GM12878 (cell line): ENCODE measurements around the gene BIRC6. TPM values are rescaled to one million over a fixed set of nuclear protein-coding genes. Genes with fewer than 3 reads are reported as not detected.

Experiments used
- ATAC-seq: fragments of 200-7000 bp; cut with Tn5 transposase; 3 replicates; pipeline ENCODE4 v1.9.1; 2020; ENCODE audit warnings: mild to moderate bottlenecking, moderate library complexity
- BruUV-seq: library from RNA; stranded (reverse); fragments of 400-500 nt; replicated peaks from 2 replicates; lab custom pipeline; 2021; lab: Mats Ljungman, UMichigan
- CTCF ChIA-PET: fragments of 300-600 bp; sonication (Branson Sonifier 250); formaldehyde crosslinking; extraction: SDS; loops from one replicate; lab custom pipeline; 2021; ENCODE audit warnings: inconsistent platforms; lab: Yijun Ruan, JAX
- POLR2A ChIA-PET: fragments of 350-600 bp; formaldehyde crosslinking; extraction: SDS; loops from one replicate; lab custom pipeline; 2021; ENCODE audit warnings: inconsistent platforms; lab: Charles Lee
- RAD21 ChIA-PET: fragments of 300-600 bp; sonication (Branson Sonifier 250); formaldehyde crosslinking; loops from one replicate; lab custom pipeline; 2023; ENCODE audit warnings: antibody characterized with exemption; ENCODE audit not compliant: unreplicated experiment; lab: Charles Lee
- SMC1A ChIA-PET: fragments of 300-600 bp; sonication (Branson Sonifier 250); formaldehyde crosslinking; loops from one replicate; lab custom pipeline; 2023; ENCODE audit not compliant: unreplicated experiment, uncharacterized antibody; lab: Charles Lee
- DNase-seq: peaks from one replicate; pipeline ENCODE4 v3.0.0-alpha.2; 2011; ENCODE audit warnings: low read depth, low spot score
- FAIRE-seq: peaks from 3 replicates; lab custom pipeline; 2011; peaks lifted over from hg19 to GRCh38; lab: Jason Lieb, UNC
- H2AFZ ChIP-seq: 2 replicates; pipeline ENCODE4 v1.6.0; 2011; ENCODE audit warnings: low read depth, low read length, control low read depth; ENCODE audit not compliant: control insufficient read depth
- H3K27ac ChIP-seq: 2 replicates; pipeline ENCODE4 v1.5.1; 2011; ENCODE audit warnings: control low read depth; ENCODE audit not compliant: control insufficient read depth, insufficient read depth
- H3K27me3 ChIP-seq, 2 experiments: replicated peaks in 1 of 2; 2 replicates each; pipeline versions ENCODE4 v1.6.0 to v1.6.1; 2011; ENCODE audit warnings: low read length in 1 of 2; ENCODE audit not compliant: control insufficient read depth in 2 of 2, insufficient read depth in 2 of 2
- H3K36me3 ChIP-seq, 2 experiments: 2 replicates each; pipeline ENCODE4 v1.5.1; 2011; ENCODE audit warnings: low read length in 1 of 2; ENCODE audit not compliant: control insufficient read depth in 2 of 2, insufficient read depth in 2 of 2
- H3K4me1 ChIP-seq: 2 replicates; pipeline ENCODE4 v1.6.1; 2011; ENCODE audit warnings: mild to moderate bottlenecking, low read length, moderate library complexity, mixed read lengths; ENCODE audit not compliant: control insufficient read depth, insufficient read depth
- H3K4me2 ChIP-seq: 2 replicates; pipeline ENCODE4 v1.6.0; 2011; ENCODE audit warnings: control low read depth; ENCODE audit not compliant: control insufficient read depth, insufficient read depth
- H3K4me3 ChIP-seq: fragments of 200-600 bp; sonication (generic); 2 replicates; pipeline ENCODE4 v1.5.1; 2016
- H3K79me2 ChIP-seq: 2 replicates; pipeline ENCODE4 v1.6.0; 2011; ENCODE audit warnings: low read length; ENCODE audit not compliant: control insufficient read depth, insufficient read depth
- H3K9ac ChIP-seq: 2 replicates; pipeline ENCODE4 v1.8.0; 2011; ENCODE audit warnings: low read length, control low read depth, mixed read lengths; ENCODE audit not compliant: control insufficient read depth, insufficient read depth
- H3K9me3 ChIP-seq: replicated peaks from 3 replicates; pipeline ENCODE4 v1.5.1; 2011; ENCODE audit warnings: mild to moderate bottlenecking, low read length; ENCODE audit not compliant: control insufficient read depth, insufficient read depth
- H4K20me1 ChIP-seq: 2 replicates; pipeline ENCODE4 v1.6.0; 2011; ENCODE audit not compliant: control insufficient read depth, insufficient read depth
- ATF3 ChIP-seq: IDR thresholded peaks from 2 replicates; pipeline ENCODE4 v1.6.1; 2011; ENCODE audit warnings: low read depth, mild to moderate bottlenecking, low read length, moderate library complexity, borderline replicate concordance; ENCODE audit errors: extremely low read depth
- BMI1 ChIP-seq: fragments of 450-650 bp; IDR thresholded peaks from 2 replicates; pipeline ENCODE4 v1.6.1; 2016; ENCODE audit warnings: mild to moderate bottlenecking, moderate library complexity, borderline replicate concordance
- CHD2 ChIP-seq: IDR thresholded peaks from 2 replicates; pipeline ENCODE4 v1.6.1; 2011; ENCODE audit warnings: low read depth, low read length, improper control_type of control experiment, borderline replicate concordance
- E4F1 ChIP-seq: fragments of 450-650 bp; IDR thresholded peaks from 2 replicates; pipeline ENCODE4 v1.6.1; 2018; ENCODE audit warnings: borderline replicate concordance, mild to moderate bottlenecking; ENCODE audit not compliant: partially characterized antibody
- HDAC6 ChIP-seq: fragments of 200-600 bp; sonication (generic); IDR thresholded peaks from one replicate; pipeline ENCODE4 v1.8.0; 2017; ENCODE audit warnings: antibody characterized with exemption; ENCODE audit not compliant: unreplicated experiment
- KDM1A ChIP-seq: fragments of 200-600 bp; sonication (generic); IDR thresholded peaks from 2 replicates; pipeline ENCODE4 v1.6.1; 2016; ENCODE audit warnings: borderline replicate concordance
- MYB ChIP-seq: fragments of 150-350 bp; IDR thresholded peaks from 2 replicates; pipeline ENCODE4 v1.6.1; 2014; ENCODE audit warnings: mild to moderate bottlenecking, low read depth, low read length, borderline replicate concordance
- POLR2AphosphoS2 ChIP-seq: IDR thresholded peaks from 2 replicates; pipeline ENCODE4 v1.6.1; 2011; ENCODE audit warnings: low read depth, mild to moderate bottlenecking, low read length, improper control_type of control experiment, moderate library complexity
- SPI1 ChIP-seq: IDR thresholded peaks from 2 replicates; pipeline ENCODE4 v1.6.1; 2011; ENCODE audit warnings: low read depth, mild to moderate bottlenecking, low read length, moderate library complexity, borderline replicate concordance; ENCODE audit not compliant: insufficient read depth
- WGBS: methylation state at CpG from one replicate; pipeline ENCODE4 v1.1.6; 2016; ENCODE audit warnings: low lambda C conversion rate; ENCODE audit not compliant: insufficient replicate concordance, insufficient coverage; ENCODE audit errors: missing lambda C conversion rate; 5-methylcytosine and 5-hydroxymethylcytosine counted together
- in situ Hi-C: fragments of 300-500 bp; cut with MboI; formaldehyde crosslinking; loops from 9 replicates; pipeline ENCODE4 v1.14.3; 2018; ENCODE audit warnings: mixed read lengths
- intact Hi-C: fragments of 100-400 bp; cut with micrococcal nuclease; formaldehyde crosslinking; loops from one replicate; pipeline ENCODE4 v1.14.2; 2022; ENCODE audit not compliant: unreplicated experiment
- polyA plus RNA-seq, 11 experiments: library from polyadenylated mRNA; depleted of rRNA in 4 of 11; unstranded in 6 of 11; stranded (reverse) in 5 of 11; fragments of >200 nt; fragmentation: Nextera tagmentation in 4 of 11; fragmentation: Illumina TruSeq in 1 of 11; extraction: Ambion mirVana in 4 of 11; extraction: Trizol in 1 of 11; gene quantifications; 1 replicate in 1 of 11; 2 replicates in 10 of 11; pipeline versions ENCODE4 v1.2.1 to v1.2.3, GENCODE V29; 2011 to 2016; ENCODE audit warnings: inconsistent platforms in 2 of 11, missing spikeins in 2 of 11, low read depth in 1 of 11
- total RNA-seq, 4 experiments: library from RNA; depleted of rRNA in 3 of 4; stranded (reverse); fragments of >200 nt in 3 of 4; fragmentation: Illumina TruSeq in 1 of 4; extraction: Trizol in 1 of 4; gene quantifications; 2 replicates each; pipeline versions ENCODE4 v1.2.1 to v1.2.3, GENCODE V29; 2013 to 2021

Gene BIRC6
- total and polyA plus RNA-seq, 10 of the 15 experiments (the other 5 are each of a cell fraction or from before 2014, with no cell fraction given) = 18.8 to 118 (median 55.0) TPM

- TF ChIP-seq MYB (no peak), POLR2AphosphoS2 (no peak), SPI1 (no peak), BMI1 (no peak), HDAC6 (no peak)
Measured at GRCh38 chr2:32617599-32618189, 260.9 kb downstream of the BIRC6 start (continued).

- H3K4me1 ChIP-seq = peaks cover 2% of the 10 kb centered on the region; the same call in 1 of the 2 replicates
- DNase-seq (no peak), ATAC-seq (no peak)
- no peak overlapping the region for H3K27ac ChIP-seq
- no peaks in the 10 kb centered on the region for H3K9me3 ChIP-seq
- 91% methylated on average over 2 of the region's 2 CpGs for WGBS
- RAD21 ChIA-PET = interaction anchor here (0.5 kb wide), 1 partner anchor 187 kb away, joined by 3 read pairs; no protein-coding TSS in a partner anchor
- H3K36me3 ChIP-seq = peaks cover 2 to 11% of the 10 kb centered on the region in 2 experiments
- no peak overlapping the region for H3K9ac ChIP-seq
- TF ChIP-seq E4F1 (no peak), KDM1A (no peak), ATF3 (no peak), CHD2 (no peak)
- TF ChIP-seq, all 136 proteins: peak for 0
- Histone ChIP-seq H3K79me2 (no peaks in the 10 kb centered on the region), H3K27me3 (no peaks in the 10 kb centered on the region), H4K20me1 (no peaks in the 10 kb centered on the region), H3K4me2 (no peak overlapping the region), H3K4me3 (no peak overlapping the region), H2AFZ (no peak overlapping the region)
- BruUV-seq = no TSS peak
- ChIA-PET POLR2A (interaction anchor here (0.5 to 0.7 kb wide), 2 partner anchors 88 to 94 kb away, joined by 4 to 5 read pairs; no protein-coding TSS in a partner anchor), SMC1A (interaction anchor here (0.6 to 2.2 kb wide), 2 partner anchors 10 to 1361 kb away, joined by 3 to 5 read pairs; no protein-coding TSS in a partner anchor), CTCF (no interaction called here)
- in situ Hi-C loops = no loop called here
- no peak for FAIRE-seq
- intact Hi-C loops = no loop called here
Measured at GRCh38 chr2:32622570-32623310, 265.9 kb downstream of the BIRC6 start.
